A549 (cell line): ENCODE data around the gene PRKX.

Source experiments
- GATA3 ChIP-seq: IDR thresholded peaks from 2 replicates; pipeline ENCODE4 v1.6.1; 2012; ENCODE audit warnings: borderline replicate concordance
- MAFK ChIP-seq: fragments of 450-650 bp; IDR thresholded peaks from 2 replicates; pipeline ENCODE4 v1.6.1; 2014; ENCODE audit not compliant: partially characterized antibody
- USF2 ChIP-seq: fragments of 450-650 bp; IDR thresholded peaks from 2 replicates; pipeline ENCODE4 v1.6.1; 2014; ENCODE audit warnings: antibody characterized with exemption

DNA sequence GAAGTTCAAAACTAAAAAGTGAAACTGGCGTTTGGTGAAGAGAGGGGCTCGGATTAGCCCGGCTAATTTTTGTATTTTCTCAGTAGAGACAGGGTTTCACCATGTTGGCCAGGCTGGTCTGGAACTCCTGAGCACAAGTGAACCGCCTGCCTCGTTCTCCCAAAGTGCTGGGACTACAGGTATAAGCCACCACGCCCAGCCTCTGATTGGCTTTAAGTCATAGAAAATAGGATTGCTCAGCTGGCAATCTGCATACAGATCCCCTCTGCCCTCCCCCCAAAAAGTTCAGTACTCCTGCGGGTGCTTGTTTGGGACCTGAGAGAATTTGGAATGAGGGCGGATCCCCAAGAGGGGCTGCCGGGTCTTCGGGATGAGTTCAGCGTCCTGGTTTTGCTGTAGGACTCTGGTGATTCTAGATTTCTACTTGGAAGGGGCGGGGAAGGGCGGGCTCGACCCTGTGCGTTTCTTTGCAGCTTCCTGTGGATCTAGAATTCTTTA is 537 bp upstream of the PRKX start:
- TF ChIP-seq MAFK = no peak
- no peak for TF ChIP-seq USF2
- no peak for TF ChIP-seq GATA3
